GM21423 (cell line): Measurements from ENCODE around the gene GAK.

Experiments used
- ATAC-seq: cut with Tn5 transposase; IDR thresholded peaks from one replicate; pipeline ENCODE4 v1.9.1; 2021; ENCODE audit warnings: mild to moderate bottlenecking, moderate library complexity; ENCODE audit not compliant: unreplicated experiment

GAK gene

GRCh38 chr4:892780-893179, 39.3 kb downstream of the GAK start:
- ATAC-seq = no peak

GRCh38 chr4:891747-892146, 40.4 kb downstream of the GAK start:
- no peak for ATAC-seq

GRCh38 chr4:890036-890695, 42.0 kb downstream of the GAK start:
- no peak for ATAC-seq

- ATAC-seq = no peak
Measured at GRCh38 chr4:889516-889915, 42.6 kb downstream of the GAK start.

- ATAC-seq = no peak
Measured at GRCh38 chr4:888029-888428, 44.1 kb downstream of the GAK start.

- no peak for ATAC-seq
Measured at GRCh38 chr4:887034-887763, 44.9 kb downstream of the GAK start.

- no peak for ATAC-seq
Measured at GRCh38 chr4:886244-886643, 45.9 kb downstream of the GAK start.

GRCh38 chr4:885353-885752, 46.8 kb downstream of the GAK start:
- no peak for ATAC-seq

- no peak for ATAC-seq
Measured at GRCh38 chr4:884896-885295, 47.2 kb downstream of the GAK start.

GRCh38 chr4:884259-884658, 47.9 kb downstream of the GAK start:
- no peak for ATAC-seq

- no peak for ATAC-seq
Measured at GRCh38 chr4:883377-884095, 48.6 kb downstream of the GAK start.

GRCh38 chr4:882646-883045, 49.5 kb downstream of the GAK start:
- ATAC-seq = no peak

- ATAC-seq = no peak
Measured at GRCh38 chr4:881709-882108, 50.4 kb downstream of the GAK start.

GRCh38 chr4:880684-881405, 51.3 kb downstream of the GAK start:
- no peak for ATAC-seq

- no peak for ATAC-seq
Measured at GRCh38 chr4:879729-880077, 52.4 kb downstream of the GAK start.

GRCh38 chr4:878796-879728, 53.1 kb downstream of the GAK start:
- ATAC-seq = no peak

- ATAC-seq = no peak
Measured at GRCh38 chr4:877502-877901, 54.6 kb downstream of the GAK start.

- no peak for ATAC-seq
Measured at GRCh38 chr4:876780-877179, 55.3 kb downstream of the GAK start.

GRCh38 chr4:875818-876423, 56.2 kb downstream of the GAK start:
- no peak for ATAC-seq
